Measurements from ENCODE around the gene TBXT.

DNA sequence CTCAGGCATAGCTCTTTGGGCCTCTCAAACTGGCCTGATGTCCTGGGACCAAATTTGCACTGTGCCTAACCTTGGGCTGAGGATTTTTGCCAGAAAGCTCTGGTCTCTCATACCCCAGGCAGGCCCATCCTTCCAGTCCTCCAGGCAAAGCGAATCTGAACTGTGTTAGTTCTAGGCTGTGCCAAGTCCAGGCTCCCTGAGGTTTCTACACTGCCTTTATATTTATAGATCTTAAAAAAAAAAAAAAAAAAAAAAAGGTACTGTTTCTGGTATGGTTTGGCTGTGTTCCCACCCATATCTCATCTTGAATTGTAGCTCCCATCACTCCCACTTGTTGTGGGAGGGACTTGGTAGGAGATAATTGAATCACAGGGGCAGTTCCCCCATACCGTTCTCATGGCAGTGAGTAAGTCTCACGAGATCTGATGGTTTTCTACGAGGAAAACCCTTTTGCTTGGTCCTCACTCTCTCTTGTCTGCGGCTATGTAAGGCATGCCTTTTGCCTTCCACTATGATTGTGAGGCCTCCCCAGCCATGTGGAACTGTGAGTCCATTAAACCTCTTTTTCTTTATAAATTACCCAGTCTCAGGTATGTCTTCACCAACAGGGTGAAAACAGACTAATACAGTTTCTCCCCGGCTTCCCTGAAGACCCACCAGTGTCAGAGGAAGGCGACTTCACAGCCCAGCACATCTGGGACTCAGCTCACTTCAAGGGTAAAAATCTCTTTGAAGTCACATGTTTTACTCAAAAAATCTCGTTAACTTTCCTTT lies 39.0 kb upstream of the TBXT start:
- TF ChIP-seq, protein P1, sequence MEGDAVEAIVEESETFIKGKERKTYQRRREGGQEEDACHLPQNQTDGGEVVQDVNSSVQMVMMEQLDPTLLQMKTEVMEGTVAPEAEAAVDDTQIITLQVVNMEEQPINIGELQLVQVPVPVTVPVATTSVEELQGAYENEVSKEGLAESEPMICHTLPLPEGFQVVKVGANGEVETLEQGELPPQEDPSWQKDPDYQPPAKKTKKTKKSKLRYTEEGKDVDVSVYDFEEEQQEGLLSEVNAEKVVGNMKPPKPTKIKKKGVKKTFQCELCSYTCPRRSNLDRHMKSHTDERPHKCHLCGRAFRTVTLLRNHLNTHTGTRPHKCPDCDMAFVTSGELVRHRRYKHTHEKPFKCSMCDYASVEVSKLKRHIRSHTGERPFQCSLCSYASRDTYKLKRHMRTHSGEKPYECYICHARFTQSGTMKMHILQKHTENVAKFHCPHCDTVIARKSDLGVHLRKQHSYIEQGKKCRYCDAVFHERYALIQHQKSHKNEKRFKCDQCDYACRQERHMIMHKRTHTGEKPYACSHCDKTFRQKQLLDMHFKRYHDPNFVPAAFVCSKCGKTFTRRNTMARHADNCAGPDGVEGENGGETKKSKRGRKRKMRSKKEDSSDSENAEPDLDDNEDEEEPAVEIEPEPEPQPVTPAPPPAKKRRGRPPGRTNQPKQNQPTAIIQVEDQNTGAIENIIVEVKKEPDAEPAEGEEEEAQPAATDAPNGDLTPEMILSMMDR (IDR thresholded peaks at IDR 0.05; ENCODE audit: insufficient read depth, low read length, poor library complexity, severe bottlenecking), result no peak
- no peak for TF ChIP-seq EZH2phosphoT487 (conservative IDR thresholded peaks at IDR 0.05; ENCODE audit: low read length)
